ENCODE results near the gene UBASH3A. TPM values are rescaled to one million over a fixed set of nuclear protein-coding genes. Genes with fewer than 3 reads are reported as not detected.
"Not testable (repeated sequence)": the region's sequence is repeated elsewhere in the genome, so short reads cannot be mapped to it uniquely, and the experiment has no call there.

UBASH3A gene
- polyA plus RNA-seq, 4 donors, result 0.06 TPM; not detected in 2

- DNase-seq (ENCODE audit: low read depth in 4 of 4, low spot score in 2 of 4), result peak in 1 of 4 donors; percentile 67
Observed at GRCh38 chr21:42461881-42462877, 58.5 kb downstream of the UBASH3A start.

DNA sequence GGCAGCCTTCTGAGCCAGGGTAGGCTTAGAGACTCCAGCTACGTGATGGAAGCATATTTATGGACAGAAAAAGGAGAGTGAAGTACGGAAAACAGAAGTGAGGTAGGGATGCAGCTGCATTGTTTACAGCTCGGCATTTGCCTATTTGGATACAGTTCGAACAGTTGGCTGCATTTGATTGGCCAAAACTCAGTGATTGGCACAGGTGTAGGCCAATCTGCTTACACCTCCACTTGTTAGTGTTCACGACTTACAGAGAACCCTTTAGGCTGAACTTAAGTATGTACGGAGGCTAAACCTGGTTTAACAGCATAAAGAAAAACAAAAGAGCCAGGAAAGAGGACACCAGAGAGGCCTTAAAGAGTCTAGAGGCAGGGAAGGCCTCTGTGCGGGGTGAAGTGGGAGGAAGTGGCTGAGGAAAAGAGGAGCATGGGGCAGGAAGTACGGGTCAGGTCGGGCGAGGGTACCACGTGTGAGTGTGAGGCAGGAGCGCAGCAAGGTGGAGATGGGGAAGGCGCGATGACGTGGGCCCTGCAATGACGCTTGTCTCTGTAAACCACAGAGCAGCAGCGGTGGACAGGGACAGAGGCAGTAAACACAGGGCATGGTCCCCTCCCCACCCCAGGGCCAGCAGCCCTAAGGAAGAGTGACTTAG, 60.3 kb downstream of the UBASH3A start:
- DNase-seq (ENCODE audit: low read depth in 4 of 4, low spot score in 2 of 4), result no peak

DNA sequence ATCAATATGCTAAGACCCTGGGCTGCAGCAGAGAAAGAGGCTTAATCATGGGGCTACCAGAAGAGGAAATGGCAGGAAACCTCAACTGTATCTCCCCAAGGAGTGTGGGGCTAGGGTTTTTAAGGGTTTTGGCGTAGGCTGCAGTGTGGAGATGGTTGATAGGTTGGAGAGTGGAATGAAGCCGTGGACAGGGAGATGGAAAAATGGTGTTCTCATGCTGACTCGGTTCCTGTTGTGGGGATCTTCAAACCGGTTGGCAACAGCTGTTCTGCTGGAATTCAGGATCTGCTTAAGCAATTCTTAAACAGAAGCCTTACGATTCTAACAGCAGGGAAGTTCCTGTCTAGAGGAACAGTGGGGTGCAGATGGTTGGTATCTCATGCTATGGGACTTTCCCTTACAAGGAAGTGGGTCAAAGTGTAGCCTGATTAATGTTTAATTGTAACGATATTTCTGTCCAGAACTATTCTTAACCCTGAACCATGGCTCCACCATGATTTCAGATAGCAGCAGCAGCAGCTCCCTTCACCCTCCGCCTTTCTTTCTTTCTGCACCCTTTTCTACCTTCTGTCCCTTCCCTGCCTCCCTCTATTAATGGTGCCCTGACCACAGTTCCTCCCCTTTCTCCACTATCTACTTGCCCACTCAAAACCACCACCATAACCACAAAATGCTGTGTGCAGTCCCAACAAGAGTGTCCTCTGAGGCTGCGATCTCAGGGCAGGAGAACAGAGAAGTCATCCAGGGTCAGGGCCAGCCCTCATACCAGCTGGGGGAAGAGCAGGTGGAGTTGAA, 61.5 kb downstream of the UBASH3A start:
- DNase-seq (ENCODE audit: low read depth in 4 of 4, low spot score in 2 of 4), result no peak

GRCh38 chr21:42465803-42466127, 62.1 kb downstream of the UBASH3A start:
- no peak for DNase-seq (ENCODE audit: low read depth in 4 of 4, low spot score in 2 of 4)

GRCh38 chr21:42466700-42467099, 63.0 kb downstream of the UBASH3A start:
- no peak for DNase-seq (ENCODE audit: low read depth in 4 of 4, low spot score in 2 of 4)

GRCh38 chr21:42467140-42467983, 63.7 kb downstream of the UBASH3A start:
- DNase-seq (ENCODE audit: low read depth in 4 of 4, low spot score in 2 of 4), result no peak

- DNase-seq (ENCODE audit: low read depth in 4 of 4, low spot score in 2 of 4), result no peak
Observed at GRCh38 chr21:42468491-42469131, 64.9 kb downstream of the UBASH3A start.

- DNase-seq (ENCODE audit: low read depth in 4 of 4, low spot score in 2 of 4), result no peak
Observed at GRCh38 chr21:42469272-42469671, 65.6 kb downstream of the UBASH3A start.

DNA sequence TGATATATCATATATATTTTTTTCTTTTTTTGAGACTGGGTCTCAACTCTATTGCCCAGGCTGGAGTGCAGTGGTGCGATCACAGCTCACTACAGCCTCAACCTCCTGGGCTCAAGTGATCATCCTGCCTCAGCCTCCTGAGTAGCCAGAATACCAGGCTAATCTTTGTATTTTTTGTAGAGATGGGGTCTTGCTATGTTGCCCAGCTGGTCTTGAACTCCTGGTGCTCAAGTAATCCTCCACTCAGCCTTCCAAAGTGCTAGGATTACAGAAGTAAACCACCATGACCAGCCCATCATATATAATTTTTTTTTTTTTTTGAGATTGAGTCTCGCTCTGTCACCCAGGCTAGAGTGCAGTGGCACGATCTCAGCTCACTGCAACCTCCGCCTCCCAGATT, 66.0 kb downstream of the UBASH3A start:
- not testable (repeated sequence) for DNase-seq (ENCODE audit: low read depth in 4 of 4, low spot score in 2 of 4)

DNA sequence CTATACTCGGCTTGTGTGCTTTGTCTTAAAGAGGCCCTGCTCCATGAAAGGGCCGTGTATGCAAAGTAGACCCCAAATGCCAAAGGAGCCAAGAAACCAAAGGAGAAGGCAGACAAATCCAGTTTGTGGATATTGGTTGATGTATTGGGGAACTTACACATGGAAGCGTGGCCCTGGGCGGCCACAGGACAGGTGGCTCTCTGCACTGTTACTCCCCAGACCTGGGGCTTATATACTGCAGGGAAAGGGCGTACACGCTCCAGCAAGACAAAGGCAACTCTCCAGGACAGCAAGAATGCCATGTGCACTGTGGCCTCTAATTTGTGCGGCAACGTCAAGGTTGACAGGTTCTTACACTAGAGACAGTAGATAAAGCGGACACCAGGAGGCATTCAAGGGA, 67.5 kb downstream of the UBASH3A start:
- DNase-seq (ENCODE audit: low read depth in 4 of 4, low spot score in 2 of 4), result no peak

DNA sequence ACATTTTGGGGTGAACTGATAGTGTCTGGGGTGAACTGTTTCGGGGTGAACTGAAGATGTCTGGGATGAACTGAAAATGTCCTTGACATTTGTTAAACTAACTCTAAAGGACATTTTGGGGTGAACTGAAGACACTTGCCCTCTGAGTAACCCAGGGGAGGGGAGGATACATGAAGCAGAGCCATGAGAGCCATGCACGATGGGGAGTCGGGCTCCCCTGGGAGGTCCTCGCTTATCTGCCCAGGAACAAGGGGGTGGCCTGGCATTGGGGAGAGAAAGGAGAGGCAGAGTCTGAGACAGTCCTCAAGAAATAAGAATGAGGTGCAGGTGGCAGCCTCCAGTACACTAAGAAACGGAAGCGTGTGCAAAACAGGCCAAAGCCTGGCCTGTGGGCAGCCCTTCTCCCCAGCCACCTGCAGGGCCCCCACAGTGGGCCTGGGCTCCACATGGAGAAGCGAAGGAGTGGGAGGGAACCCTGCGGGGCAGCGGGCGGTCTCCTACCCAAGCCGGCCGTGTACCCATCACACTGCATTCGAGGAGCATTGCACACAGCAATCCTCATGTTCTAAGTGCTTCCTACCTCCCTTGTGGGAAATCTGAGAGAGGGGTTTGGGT, 68.1 kb downstream of the UBASH3A start:
- DNase-seq (ENCODE audit: low read depth in 4 of 4, low spot score in 2 of 4), result no peak

DNA sequence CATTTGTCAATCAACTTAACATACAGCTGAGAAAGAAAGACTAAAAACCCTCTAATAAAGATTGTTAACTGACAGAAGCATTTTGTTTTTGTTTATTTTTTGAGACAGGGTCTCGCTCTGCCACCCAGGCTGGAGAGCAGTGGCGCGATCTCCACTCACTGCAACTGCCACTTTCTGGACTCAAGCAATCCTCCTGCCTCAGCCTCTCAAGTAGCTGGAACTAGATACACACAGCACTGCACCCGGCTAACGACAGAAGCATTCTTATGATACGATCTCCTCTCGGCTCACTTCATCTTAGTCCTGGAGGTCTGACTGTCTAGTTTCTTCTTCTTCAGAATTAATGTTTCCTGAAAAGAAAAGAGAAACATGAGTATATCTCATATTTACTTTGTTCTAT, 68.8 kb downstream of the UBASH3A start:
- no peak for DNase-seq (ENCODE audit: low read depth in 4 of 4, low spot score in 2 of 4)

GRCh38 chr21:42473498-42474042, 69.9 kb downstream of the UBASH3A start:
- no peak for DNase-seq (ENCODE audit: low read depth in 4 of 4, low spot score in 2 of 4)

DNA sequence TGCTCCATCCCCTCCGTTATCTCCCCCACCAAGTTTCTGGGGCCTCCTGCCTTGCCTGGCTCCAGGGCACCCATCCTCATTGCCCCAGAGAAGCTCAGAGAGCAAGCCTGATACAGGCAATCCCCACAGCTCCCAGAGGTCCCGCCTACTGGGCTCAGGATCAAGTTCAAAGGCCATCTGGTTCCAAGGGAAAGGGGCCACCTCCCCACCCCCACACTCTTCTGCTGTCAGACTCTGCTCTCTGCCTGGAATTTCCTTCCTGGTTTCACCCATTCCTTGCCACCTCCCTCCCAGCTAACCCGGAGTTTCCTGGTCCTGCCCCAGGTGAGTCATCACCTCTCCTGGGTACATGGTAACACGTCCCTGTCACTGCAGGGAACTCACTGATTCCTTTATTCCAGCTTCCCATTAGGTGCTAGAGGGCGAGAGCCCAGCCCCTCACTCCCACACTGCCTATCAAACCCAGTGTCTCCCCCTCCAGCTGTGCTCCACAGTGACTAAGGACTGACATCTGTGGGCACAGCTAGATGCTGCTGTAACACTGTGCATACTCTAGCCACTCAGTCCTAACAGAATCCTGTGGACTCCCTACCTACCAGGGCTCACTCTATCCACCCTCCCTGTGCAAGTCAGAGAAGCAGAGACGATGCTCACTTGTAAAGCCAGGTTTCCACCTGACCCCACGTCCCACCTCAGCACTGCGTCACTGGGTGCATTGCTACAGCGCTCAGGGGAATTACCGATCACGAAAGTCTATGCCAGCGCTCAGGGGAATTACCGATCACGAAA, 70.5 kb downstream of the UBASH3A start:
- no peak for DNase-seq (ENCODE audit: low read depth in 4 of 4, low spot score in 2 of 4)

- DNase-seq (ENCODE audit: low read depth in 4 of 4, low spot score in 2 of 4), result no peak
Observed at GRCh38 chr21:42475036-42475435, 71.3 kb downstream of the UBASH3A start.

DNA sequence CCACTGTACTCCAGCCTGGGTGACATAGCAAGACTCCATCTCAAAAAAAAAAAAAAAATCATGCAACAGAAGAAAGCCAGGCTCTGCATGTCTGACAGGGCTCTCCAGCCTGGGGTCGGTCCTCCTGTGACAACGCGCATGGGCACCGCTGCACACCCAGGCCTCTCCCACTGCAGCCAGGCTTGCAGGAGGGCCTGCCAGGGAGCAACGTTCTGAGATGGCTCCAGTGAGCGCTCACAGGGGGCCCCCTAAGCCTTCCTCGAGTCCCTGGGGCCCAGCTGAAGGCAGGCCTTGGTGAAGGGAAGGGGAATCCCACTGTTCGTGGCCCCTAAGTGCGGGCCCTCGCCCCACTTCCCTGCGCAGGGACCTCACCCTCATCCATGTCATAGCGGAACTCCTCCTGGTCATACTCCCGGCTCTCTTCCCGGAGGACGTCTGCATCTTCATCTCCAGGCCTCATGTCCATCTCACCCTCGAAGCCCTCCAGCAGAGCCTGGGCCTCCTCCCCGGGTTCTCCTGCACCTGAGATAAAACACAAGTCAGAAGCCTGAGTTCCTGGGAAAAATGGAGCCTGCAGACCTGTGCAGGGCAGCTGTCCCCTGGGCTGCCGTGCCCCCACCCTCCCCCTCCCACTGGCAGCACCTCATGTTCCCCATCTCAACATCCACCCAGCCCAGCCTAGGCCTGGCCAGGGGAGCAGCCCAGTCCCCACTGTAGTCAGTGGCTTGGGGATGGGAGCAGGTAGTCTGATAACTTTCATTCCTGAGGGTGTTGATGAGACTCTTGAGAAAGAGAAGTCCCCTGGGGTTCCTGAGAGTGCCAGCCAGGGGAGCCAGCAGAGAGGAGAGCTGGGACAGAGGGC, 72.1 kb downstream of the UBASH3A start:
- no peak for DNase-seq (ENCODE audit: low read depth in 4 of 4, low spot score in 2 of 4)
